Neutrophil (primary cell): ENCODE data around the gene LRMDA.
A peak's percentile ranks its signal among the peaks of the same experiment; 100 is the strongest.

ENCODE experiments used
- H3K27ac ChIP-seq: fragments of 200-600 bp; sonication (generic); 2 replicates; pipeline ENCODE4 v1.5.1; 2016; ENCODE audit warnings: mild to moderate bottlenecking, moderate library complexity
- H3K27me3 ChIP-seq: fragments of 200-600 bp; sonication (generic); 2 replicates; pipeline ENCODE4 v1.6.0; 2016; ENCODE audit warnings: mild to moderate bottlenecking
- H3K36me3 ChIP-seq: fragments of 200-600 bp; sonication (generic); 2 replicates; pipeline ENCODE4 v1.5.1; 2017
- H3K4me1 ChIP-seq, 2 experiments: fragments of 200-600 bp in 1 of 2; sonication (generic) in 1 of 2; 1 replicate in 1 of 2; 2 replicates in 1 of 2; pipeline versions ENCODE4 v1.5.1 to v1.6.1; 2013 to 2016; ENCODE audit warnings: low read depth in 1 of 2, low read length in 1 of 2, mild to moderate bottlenecking in 1 of 2, moderate library complexity in 1 of 2; ENCODE audit not compliant: control insufficient read depth in 1 of 2, insufficient read depth in 1 of 2
- H3K4me3 ChIP-seq, 2 experiments: fragments of 200-600 bp in 1 of 2; sonication (generic) in 1 of 2; 1 replicate in 1 of 2; 2 replicates in 1 of 2; pipeline ENCODE4 v1.5.1; 2013 to 2016; ENCODE audit warnings: low read depth in 1 of 2, low read length in 1 of 2, mild to moderate bottlenecking in 1 of 2, moderate library complexity in 1 of 2
- H3K9me3 ChIP-seq: fragments of 200-600 bp; sonication (generic); 2 replicates; pipeline ENCODE4 v1.5.1; 2016
- CTCF ChIP-seq: fragments of 200-600 bp; sonication (generic); IDR thresholded peaks from 2 replicates; pipeline ENCODE4 v1.5.1; 2016; ENCODE audit warnings: antibody characterized with exemption

Gene LRMDA

GRCh38 chr10:75495434-75496190, 64.2 kb downstream of the LRMDA start:
- H3K4me3 ChIP-seq, result no peak overlapping the region
- H3K36me3 ChIP-seq, result no peaks in the 10 kb centered on the region
- H3K27me3 ChIP-seq, result no peaks in the 10 kb centered on the region

GRCh38 chr10:75496191-75496567, 64.8 kb downstream of the LRMDA start:
- no peak for TF ChIP-seq CTCF
- Histone ChIP-seq H3K4me1 (peaks cover 10 to 15% of the 10 kb centered on the region in 2 experiments), H3K4me3 (no peak overlapping the region), H3K9me3 (no peaks in the 10 kb centered on the region), H3K27ac (no peak overlapping the region), H3K36me3 (no peaks in the 10 kb centered on the region), H3K27me3 (no peaks in the 10 kb centered on the region)

More at GRCh38 chr10:75495434-75496190, 64.2 kb downstream of the LRMDA start:
- Histone ChIP-seq H3K4me1 (peaks cover 10 to 15% of the 10 kb centered on the region in 2 experiments), H3K27ac (no peak overlapping the region), H3K9me3 (no peaks in the 10 kb centered on the region)
- TF ChIP-seq CTCF, result no peak

DNA sequence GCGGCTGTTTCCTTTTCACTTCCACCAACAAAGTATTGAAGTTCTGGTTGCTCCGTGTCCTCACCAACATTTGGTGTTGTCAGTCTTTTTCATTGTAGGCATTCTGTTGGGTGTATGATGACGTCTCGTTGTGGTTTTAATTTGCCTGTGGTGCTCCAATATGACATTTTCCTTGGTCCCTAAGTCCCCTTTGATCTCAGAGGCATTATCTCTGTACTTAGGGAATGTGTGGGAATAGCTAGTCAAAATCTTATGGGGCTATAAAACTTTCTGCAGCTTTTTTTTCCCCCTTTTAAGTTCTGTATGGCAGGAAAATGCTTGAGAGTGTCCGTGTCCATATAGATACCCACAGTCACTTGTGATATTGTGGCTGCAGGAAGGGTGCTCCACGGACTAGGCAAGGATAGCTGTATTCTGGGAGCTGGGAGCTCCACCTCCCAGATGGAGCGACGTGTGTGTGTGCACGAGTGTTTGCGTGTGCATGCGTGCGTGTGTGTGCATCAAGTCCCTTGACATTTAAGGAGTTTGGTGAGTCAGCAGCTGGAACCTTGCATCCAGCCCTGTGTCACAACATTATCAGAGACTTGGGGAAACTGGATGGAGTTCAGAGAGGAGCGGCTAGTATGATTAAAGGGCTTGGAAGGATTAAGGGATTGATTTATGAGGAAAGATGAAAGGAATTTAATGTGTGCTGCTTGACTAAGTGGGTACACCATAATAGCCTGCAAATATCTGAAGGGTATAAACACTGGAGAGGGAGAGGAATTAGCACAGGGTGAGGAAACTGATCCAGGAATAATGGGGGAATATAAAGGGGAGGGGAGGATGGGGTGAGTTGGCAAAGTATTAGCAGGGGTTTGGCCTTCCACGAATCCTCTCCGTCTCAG, 66.8 kb downstream of the LRMDA start:
- H3K27ac ChIP-seq, result no peak overlapping the region
- no peak for TF ChIP-seq CTCF
- no peaks in the 10 kb centered on the region for H3K36me3 ChIP-seq
- H3K4me1 ChIP-seq, result peaks cover 25% of the 10 kb centered on the region in 2 experiments
- H3K9me3 ChIP-seq, result no peaks in the 10 kb centered on the region
- no peaks in the 10 kb centered on the region for H3K27me3 ChIP-seq
- H3K4me3 ChIP-seq, result no peak overlapping the region

- no peaks in the 10 kb centered on the region for H3K9me3 ChIP-seq
- no peak for TF ChIP-seq CTCF
- no peaks in the 10 kb centered on the region for H3K27me3 ChIP-seq
- peaks cover 25% of the 10 kb centered on the region in 2 experiments for H3K4me1 ChIP-seq
- no peak overlapping the region for H3K4me3 ChIP-seq
- no peaks in the 10 kb centered on the region for H3K36me3 ChIP-seq
- no peak overlapping the region for H3K27ac ChIP-seq
Observed at GRCh38 chr10:75498884-75499350, 67.5 kb downstream of the LRMDA start.

DNA sequence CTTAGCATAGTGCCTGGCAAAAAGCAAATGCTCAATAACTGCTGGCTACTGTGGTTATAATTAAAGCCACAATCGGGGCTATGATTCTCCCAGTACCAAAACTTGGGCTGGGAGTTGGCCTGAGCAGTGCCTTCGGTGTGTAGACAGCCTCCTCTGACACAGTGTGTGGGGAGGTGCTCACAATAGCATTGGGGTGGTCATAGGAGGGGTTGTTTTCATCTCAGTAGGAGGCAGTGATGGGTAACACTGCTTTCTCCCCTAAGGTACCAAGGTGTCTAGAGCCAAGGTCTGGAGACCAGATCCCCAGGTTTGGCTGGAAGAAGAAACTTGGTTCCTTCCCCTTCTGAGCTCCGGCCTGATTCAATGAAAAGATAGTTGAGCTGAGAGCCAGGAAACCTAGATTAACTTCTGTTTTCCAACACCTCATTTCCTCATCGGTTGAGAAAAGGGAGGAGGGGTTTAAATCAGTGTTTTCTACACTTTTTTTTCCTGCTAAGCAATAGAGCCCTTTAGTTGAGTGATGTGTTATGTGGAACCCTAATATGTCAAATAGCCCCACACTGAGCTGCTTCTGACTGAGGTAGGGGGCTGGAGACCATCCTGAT, 68.2 kb downstream of the LRMDA start:
- Histone ChIP-seq H3K27me3 (no peaks in the 10 kb centered on the region), H3K9me3 (no peaks in the 10 kb centered on the region), H3K27ac (peak overlapping the region; percentile 28), H3K36me3 (no peaks in the 10 kb centered on the region), H3K4me1 (peaks cover 25% of the 10 kb centered on the region in 2 experiments), H3K4me3 (no peak overlapping the region)
- no peak for TF ChIP-seq CTCF
